ENCODE results near the gene S100A6.

Gene S100A6

DNA sequence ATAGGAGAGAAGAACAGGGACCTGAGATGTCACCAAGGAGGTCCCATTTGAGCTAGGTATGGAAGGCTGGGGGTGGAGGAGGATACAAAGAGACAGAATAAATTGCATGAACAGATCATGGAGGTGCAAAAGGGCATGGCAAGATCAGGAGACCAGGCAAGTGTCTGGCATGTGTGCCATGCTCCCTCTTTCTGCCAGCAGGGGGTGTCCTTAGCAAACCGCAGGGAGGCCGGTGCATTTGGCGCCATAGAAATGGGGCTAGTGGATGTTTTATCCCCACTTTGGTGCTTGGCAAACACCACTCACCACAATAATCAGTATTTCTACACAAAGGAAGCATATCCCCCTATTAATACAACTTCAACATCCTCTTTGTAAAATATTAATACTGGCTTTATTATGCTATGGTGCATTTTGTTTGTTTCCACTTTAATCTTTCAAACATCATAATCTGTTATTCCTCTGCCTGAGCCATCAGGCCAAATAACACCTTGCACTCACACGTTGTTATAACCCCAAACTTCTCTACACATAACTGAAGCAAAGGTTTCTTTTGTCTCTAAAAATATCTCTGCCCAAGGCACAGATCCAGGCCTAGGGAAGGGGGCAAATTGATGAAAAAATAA lies 25.9 kb downstream of the S100A6 start:
- Histone ChIP-seq H3K4me1 (ENCODE audit: insufficient read depth, low read length) (peaks cover 5% of the 10 kb centered on the region; the same call in 1 of the 2 replicates), H3K9me3 (ENCODE audit: insufficient read depth, low read length, severe bottlenecking) (no peaks in the 10 kb centered on the region), H3K9ac (ENCODE audit: low read depth, low read length) (no peak overlapping the region), H3K27ac (ENCODE audit: low read length) (no peak overlapping the region), H3K4me2 (ENCODE audit: insufficient read depth, low read length) (no peak overlapping the region), H3K4me3 (ENCODE audit: low read depth in 1 of 2, low read length in 2 of 2) (no peak overlapping the region), H4K20me1 (ENCODE audit: insufficient read depth, low read length) (no peaks in the 10 kb centered on the region), H3K36me3 (ENCODE audit: insufficient read depth, low read length) (no peaks in the 10 kb centered on the region), H3K79me2 (ENCODE audit: insufficient read depth, low read length) (no peaks in the 10 kb centered on the region), H2AFZ (ENCODE audit: low read depth, low read length) (no peak overlapping the region), H3K27me3 (ENCODE audit: insufficient read depth, low read length, poor library complexity) (peaks cover 5% of the 10 kb centered on the region)
- TF ChIP-seq EZH2 (IDR thresholded peaks at IDR 0.05; ENCODE audit: borderline replicate concordance, low read depth, low read length, severe bottlenecking): no peak
- TF ChIP-seq, protein P1, sequence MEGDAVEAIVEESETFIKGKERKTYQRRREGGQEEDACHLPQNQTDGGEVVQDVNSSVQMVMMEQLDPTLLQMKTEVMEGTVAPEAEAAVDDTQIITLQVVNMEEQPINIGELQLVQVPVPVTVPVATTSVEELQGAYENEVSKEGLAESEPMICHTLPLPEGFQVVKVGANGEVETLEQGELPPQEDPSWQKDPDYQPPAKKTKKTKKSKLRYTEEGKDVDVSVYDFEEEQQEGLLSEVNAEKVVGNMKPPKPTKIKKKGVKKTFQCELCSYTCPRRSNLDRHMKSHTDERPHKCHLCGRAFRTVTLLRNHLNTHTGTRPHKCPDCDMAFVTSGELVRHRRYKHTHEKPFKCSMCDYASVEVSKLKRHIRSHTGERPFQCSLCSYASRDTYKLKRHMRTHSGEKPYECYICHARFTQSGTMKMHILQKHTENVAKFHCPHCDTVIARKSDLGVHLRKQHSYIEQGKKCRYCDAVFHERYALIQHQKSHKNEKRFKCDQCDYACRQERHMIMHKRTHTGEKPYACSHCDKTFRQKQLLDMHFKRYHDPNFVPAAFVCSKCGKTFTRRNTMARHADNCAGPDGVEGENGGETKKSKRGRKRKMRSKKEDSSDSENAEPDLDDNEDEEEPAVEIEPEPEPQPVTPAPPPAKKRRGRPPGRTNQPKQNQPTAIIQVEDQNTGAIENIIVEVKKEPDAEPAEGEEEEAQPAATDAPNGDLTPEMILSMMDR (IDR thresholded peaks at IDR 0.05; ENCODE audit: borderline replicate concordance, extremely low read depth, low read length, poor library complexity, severe bottlenecking): peak; percentile 85
- ATAC-seq (ENCODE audit: insufficient read depth, low read depth) (peak; percentile 76), DNase-seq (peak; percentile 68)

- Histone ChIP-seq H4K20me1 (ENCODE audit: insufficient read depth, low read length) (no peaks in the 10 kb centered on the region), H3K27me3 (ENCODE audit: insufficient read depth, low read length, poor library complexity) (peaks cover 5% of the 10 kb centered on the region), H3K36me3 (ENCODE audit: insufficient read depth, low read length) (no peaks in the 10 kb centered on the region), H3K9me3 (ENCODE audit: insufficient read depth, low read length, severe bottlenecking) (no peaks in the 10 kb centered on the region), H3K27ac (ENCODE audit: low read length) (no peak overlapping the region), H3K4me2 (ENCODE audit: insufficient read depth, low read length) (no peak overlapping the region), H3K4me3 (ENCODE audit: low read depth in 1 of 2, low read length in 2 of 2) (no peak overlapping the region), H3K9ac (ENCODE audit: low read depth, low read length) (no peak overlapping the region), H3K4me1 (ENCODE audit: insufficient read depth, low read length) (peaks cover 5% of the 10 kb centered on the region; the same call in 1 of the 2 replicates), H3K79me2 (ENCODE audit: insufficient read depth, low read length) (no peaks in the 10 kb centered on the region), H2AFZ (ENCODE audit: low read depth, low read length) (no peak overlapping the region)
- DNase-seq: no peak
- no peak for ATAC-seq (ENCODE audit: insufficient read depth, low read depth)
- no peak for TF ChIP-seq EZH2 (IDR thresholded peaks at IDR 0.05; ENCODE audit: borderline replicate concordance, low read depth, low read length, severe bottlenecking)
- TF ChIP-seq, protein P1 (IDR thresholded peaks at IDR 0.05; ENCODE audit: borderline replicate concordance, extremely low read depth, low read length, poor library complexity, severe bottlenecking): no peak
Observed at GRCh38 chr1:153509036-153509435, 26.8 kb downstream of the S100A6 start.

DNA sequence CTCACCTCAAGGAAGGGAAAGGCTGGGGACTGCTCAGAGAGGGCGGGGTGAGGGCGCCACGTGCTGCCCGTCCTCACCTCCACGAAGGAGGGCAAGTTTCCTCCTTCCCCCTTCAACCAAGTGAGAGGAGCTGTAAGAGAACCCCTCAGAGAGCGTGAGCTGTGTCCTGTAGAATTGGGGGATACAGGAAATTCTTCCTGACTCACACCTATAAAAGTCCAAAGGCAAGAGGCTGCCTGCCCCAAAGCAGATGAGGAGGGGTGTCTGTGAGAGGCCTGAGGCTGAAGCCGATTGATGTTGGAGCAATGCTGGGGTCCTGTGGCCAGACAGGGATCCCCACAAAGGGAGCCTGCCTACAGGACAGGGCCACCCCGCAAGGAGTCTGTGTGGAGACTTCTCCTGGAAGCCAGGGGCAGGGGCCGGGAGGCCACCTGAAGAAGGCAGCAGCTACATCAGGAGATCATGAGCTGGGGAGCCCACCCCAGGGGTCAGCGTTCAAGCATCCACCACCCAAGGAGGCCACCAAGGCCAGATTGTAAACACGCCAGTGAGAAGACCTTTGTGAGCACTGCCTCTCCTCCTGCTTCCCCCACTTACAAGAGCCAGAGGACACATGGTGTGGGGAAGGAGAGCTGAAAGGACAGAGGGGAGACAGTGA lies 27.7 kb downstream of the S100A6 start:
- Histone ChIP-seq H3K4me3 (ENCODE audit: low read depth in 1 of 2, low read length in 2 of 2) (no peak overlapping the region), H3K4me2 (ENCODE audit: insufficient read depth, low read length) (no peak overlapping the region), H3K79me2 (ENCODE audit: insufficient read depth, low read length) (no peaks in the 10 kb centered on the region), H2AFZ (ENCODE audit: low read depth, low read length) (no peak overlapping the region), H3K36me3 (ENCODE audit: insufficient read depth, low read length) (no peaks in the 10 kb centered on the region), H3K27ac (ENCODE audit: low read length) (no peak overlapping the region), H3K9ac (ENCODE audit: low read depth, low read length) (no peak overlapping the region), H4K20me1 (ENCODE audit: insufficient read depth, low read length) (no peaks in the 10 kb centered on the region), H3K9me3 (ENCODE audit: insufficient read depth, low read length, severe bottlenecking) (no peaks in the 10 kb centered on the region), H3K4me1 (ENCODE audit: insufficient read depth, low read length) (peaks cover 5% of the 10 kb centered on the region; the same call in 1 of the 2 replicates), H3K27me3 (ENCODE audit: insufficient read depth, low read length, poor library complexity) (peaks cover 5% of the 10 kb centered on the region)
- DNase-seq (no peak), ATAC-seq (ENCODE audit: insufficient read depth, low read depth) (no peak)
- TF ChIP-seq EZH2 (IDR thresholded peaks at IDR 0.05; ENCODE audit: borderline replicate concordance, low read depth, low read length, severe bottlenecking): no peak
- TF ChIP-seq, protein P1 (IDR thresholded peaks at IDR 0.05; ENCODE audit: borderline replicate concordance, extremely low read depth, low read length, poor library complexity, severe bottlenecking): no peak

All from DND-41 (cell line).